ENCODE measurements around the gene C17orf107. TPM values are rescaled to one million over a fixed set of nuclear protein-coding genes. Genes with fewer than 3 reads are reported as not detected.

Gene C17orf107
- total RNA-seq, 1 experiment from 2014 or later: 2.7 TPM

- Histone ChIP-seq H3K4me1 (ENCODE audit: insufficient read depth, low read length, poor library complexity, severe bottlenecking) (peaks cover 13% of the 10 kb centered on the region), H3K4me3 (ENCODE audit: low read depth, low read length, poor library complexity, severe bottlenecking) (peak overlapping the region; percentile 52), H3K27me3 (replicated peaks; ENCODE audit: insufficient read depth, low read depth, low read length, poor library complexity) (no peaks in the 10 kb centered on the region), H3K27ac (ENCODE audit: low read depth, low read length, poor library complexity, severe bottlenecking) (peak overlapping the region; percentile 89), H3K36me3 (ENCODE audit: insufficient read depth, low read length, poor library complexity, severe bottlenecking) (peaks cover 18% of the 10 kb centered on the region), H3K9me3 (ENCODE audit: low read depth, low read length, poor library complexity, severe bottlenecking) (no peaks in the 10 kb centered on the region)
- ChIA-PET POLR2A (ENCODE audit: low non-redundant PET) (no interaction called here), CTCF (interaction anchor here (0.6 to 1.2 kb wide), 2 partner anchors 22 to 332 kb away, joined by 3 to 4 read pairs; no protein-coding TSS in a partner anchor)
- TF ChIP-seq EZH2 (IDR thresholded peaks at IDR 0.05; ENCODE audit: borderline replicate concordance, low read depth, low read length, poor library complexity, severe bottlenecking) (no peak), CTCF (conservative IDR thresholded peaks at IDR 0.05; ENCODE audit: low read depth, low read length) (no peak)
- intact Hi-C loops (cut with micrococcal nuclease; ENCODE audit: unreplicated experiment): no loop called here
- BruUV-seq (replicated peaks): no TSS peak
- DNase-seq (ENCODE audit: low spot score): no peak
Measured at GRCh38 chr17:4898927-4899326, 409 bp upstream of the C17orf107 start.

- Histone ChIP-seq H3K4me1 (ENCODE audit: insufficient read depth, low read length, poor library complexity, severe bottlenecking) (peaks cover 13% of the 10 kb centered on the region), H3K4me3 (ENCODE audit: low read depth, low read length, poor library complexity, severe bottlenecking) (peak overlapping the region; percentile 52), H3K9me3 (ENCODE audit: low read depth, low read length, poor library complexity, severe bottlenecking) (no peaks in the 10 kb centered on the region), H3K36me3 (ENCODE audit: insufficient read depth, low read length, poor library complexity, severe bottlenecking) (peaks cover 7% of the 10 kb centered on the region), H3K27ac (ENCODE audit: low read depth, low read length, poor library complexity, severe bottlenecking) (peak overlapping the region; percentile 89), H3K27me3 (replicated peaks; ENCODE audit: insufficient read depth, low read depth, low read length, poor library complexity) (no peaks in the 10 kb centered on the region)
- intact Hi-C loops (cut with micrococcal nuclease; ENCODE audit: unreplicated experiment): loop anchor here (5.0 kb wide), 1 partner anchor 168 kb away; the partner anchor contains the start of gene MED11
- TF ChIP-seq CTCF (conservative IDR thresholded peaks at IDR 0.05; ENCODE audit: low read depth, low read length) (no peak), EZH2 (IDR thresholded peaks at IDR 0.05; ENCODE audit: borderline replicate concordance, low read depth, low read length, poor library complexity, severe bottlenecking) (no peak)
- DNase-seq (ENCODE audit: low spot score): no peak
- no TSS peak for BruUV-seq (replicated peaks)
- ChIA-PET POLR2A (ENCODE audit: low non-redundant PET) (no interaction called here), CTCF (no interaction called here)
Measured at GRCh38 chr17:4900231-4901107, 1.1 kb downstream of the C17orf107 start.

- no peak overlapping the region for H3K27ac ChIP-seq (ENCODE audit: low read depth, low read length, poor library complexity, severe bottlenecking)
- ChIA-PET CTCF (no interaction called here), POLR2A (ENCODE audit: low non-redundant PET) (no interaction called here)
- H3K36me3 ChIP-seq (ENCODE audit: insufficient read depth, low read length, poor library complexity, severe bottlenecking): peaks cover 5% of the 10 kb centered on the region
- no peaks in the 10 kb centered on the region for H3K9me3 ChIP-seq (ENCODE audit: low read depth, low read length, poor library complexity, severe bottlenecking)
- no peak for DNase-seq (ENCODE audit: low spot score)
- no peak for TF ChIP-seq EZH2 (IDR thresholded peaks at IDR 0.05; ENCODE audit: borderline replicate concordance, low read depth, low read length, poor library complexity, severe bottlenecking)
- no peak for TF ChIP-seq CTCF (conservative IDR thresholded peaks at IDR 0.05; ENCODE audit: low read depth, low read length)
- BruUV-seq (replicated peaks): TSS peak; percentile 13
- intact Hi-C loops (cut with micrococcal nuclease; ENCODE audit: unreplicated experiment): loop anchor here (5.0 kb wide), 1 partner anchor 169 kb away; the partner anchor contains the start of gene MED11
- no peak overlapping the region for H3K4me3 ChIP-seq (ENCODE audit: low read depth, low read length, poor library complexity, severe bottlenecking)
- peaks cover 13% of the 10 kb centered on the region for H3K4me1 ChIP-seq (ENCODE audit: insufficient read depth, low read length, poor library complexity, severe bottlenecking)
- H3K27me3 ChIP-seq (replicated peaks; ENCODE audit: insufficient read depth, low read depth, low read length, poor library complexity): no peaks in the 10 kb centered on the region
Measured at GRCh38 chr17:4901108-4901647, 1.8 kb downstream of the C17orf107 start.
